Upper lobe of left lung (tissue), 4 donors: ENCODE measurements around the gene SERF2.

Source experiments
- POLR2A ChIP-seq, 4 donors: fragments of 450-650 bp; IDR thresholded peaks; one replicate each; pipeline ENCODE4 v1.5.1; 2016 to 2017; ENCODE audit warnings: antibody characterized with exemption in 4 of 4, mild to moderate bottlenecking in 2 of 4
- TF ChIP-seq, protein P1 (sequence below), 6 experiments: fragments of 450-650 bp in 4 of 6; fragments of 200-600 bp in 2 of 6; sonication (generic) in 2 of 6; IDR thresholded peaks; one replicate each; pipeline ENCODE4 v1.5.1; 2016 to 2019; ENCODE audit warnings: antibody characterized with exemption in 6 of 6

DNA sequence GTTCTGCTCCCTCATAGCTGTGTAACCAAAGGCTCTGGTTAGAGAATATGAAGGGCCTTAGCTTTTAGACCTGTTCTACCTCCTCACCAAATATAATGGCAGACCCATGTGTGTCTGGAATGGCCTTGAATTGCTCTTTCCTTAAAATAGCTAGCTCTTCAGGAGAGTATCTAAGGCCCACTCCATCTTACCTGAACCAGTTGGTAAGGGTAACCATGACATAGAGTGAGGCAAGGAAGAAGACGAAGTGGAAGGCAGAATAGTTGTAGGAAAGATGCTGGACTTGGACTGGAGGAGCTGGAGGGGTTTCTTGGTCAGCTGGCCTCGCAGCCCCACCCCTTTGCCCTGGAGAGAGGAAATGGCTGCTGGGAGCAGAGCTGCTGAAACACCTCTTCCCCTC, 3.1 kb downstream of the SERF2 start:
- TF ChIP-seq, protein P1, sequence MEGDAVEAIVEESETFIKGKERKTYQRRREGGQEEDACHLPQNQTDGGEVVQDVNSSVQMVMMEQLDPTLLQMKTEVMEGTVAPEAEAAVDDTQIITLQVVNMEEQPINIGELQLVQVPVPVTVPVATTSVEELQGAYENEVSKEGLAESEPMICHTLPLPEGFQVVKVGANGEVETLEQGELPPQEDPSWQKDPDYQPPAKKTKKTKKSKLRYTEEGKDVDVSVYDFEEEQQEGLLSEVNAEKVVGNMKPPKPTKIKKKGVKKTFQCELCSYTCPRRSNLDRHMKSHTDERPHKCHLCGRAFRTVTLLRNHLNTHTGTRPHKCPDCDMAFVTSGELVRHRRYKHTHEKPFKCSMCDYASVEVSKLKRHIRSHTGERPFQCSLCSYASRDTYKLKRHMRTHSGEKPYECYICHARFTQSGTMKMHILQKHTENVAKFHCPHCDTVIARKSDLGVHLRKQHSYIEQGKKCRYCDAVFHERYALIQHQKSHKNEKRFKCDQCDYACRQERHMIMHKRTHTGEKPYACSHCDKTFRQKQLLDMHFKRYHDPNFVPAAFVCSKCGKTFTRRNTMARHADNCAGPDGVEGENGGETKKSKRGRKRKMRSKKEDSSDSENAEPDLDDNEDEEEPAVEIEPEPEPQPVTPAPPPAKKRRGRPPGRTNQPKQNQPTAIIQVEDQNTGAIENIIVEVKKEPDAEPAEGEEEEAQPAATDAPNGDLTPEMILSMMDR (IDR thresholded peaks at IDR 0.05), result no peak
- TF ChIP-seq POLR2A (IDR thresholded peaks at IDR 0.05), result no peak
